ENCODE data around the gene IL21. TPM values are rescaled to one million over a fixed set of nuclear protein-coding genes. Genes with fewer than 3 reads are reported as not detected.

IL21 gene
- total RNA-seq, 1 experiment from 2014 or later = not detected

DNA sequence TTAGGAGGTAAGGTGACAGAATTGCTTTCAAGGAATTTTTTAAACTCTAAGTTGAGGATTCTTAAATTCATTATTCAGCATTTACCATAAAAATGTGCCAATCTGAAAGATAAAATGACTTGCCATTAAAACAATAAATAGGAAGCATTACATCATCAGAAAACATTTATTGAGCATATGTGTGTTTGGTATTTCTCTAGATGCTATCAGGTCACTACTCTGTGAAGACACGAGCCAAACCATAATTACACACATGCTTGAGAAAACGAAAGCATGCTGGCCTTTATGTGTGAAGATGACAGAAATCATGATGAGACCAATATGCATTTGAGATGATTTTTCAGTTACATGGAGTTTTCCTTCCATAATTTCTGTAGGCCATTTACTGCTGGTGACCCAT, 12.3 kb upstream of the IL21 start:
- Histone ChIP-seq H3T11ph (ENCODE audit: low read length) (no peak overlapping the region), H2AK5ac (ENCODE audit: insufficient read length, low read length) (no peak overlapping the region), H3K4me1 (ENCODE audit: insufficient read depth, low read length) (no peaks in the 10 kb centered on the region), H2BK12ac (ENCODE audit: insufficient read length, low read depth, low read length) (no peak overlapping the region), H3K23ac (ENCODE audit: insufficient read length, low read depth, low read length) (no peak overlapping the region), H3K4me2 (ENCODE audit: insufficient read depth, insufficient read length, low read length) (no peak overlapping the region), H3K9me3 (ENCODE audit: control insufficient read depth, low read depth, low read length) (no peaks in the 10 kb centered on the region), H3K79me1 (ENCODE audit: insufficient read depth, low read depth, low read length, poor library complexity, severe bottlenecking) (no peaks in the 10 kb centered on the region), H2BK5ac (ENCODE audit: insufficient read length, low read length) (no peak overlapping the region), H4K8ac (replicated peaks; ENCODE audit: insufficient read length, low read depth, low read length) (no peak overlapping the region), H2AFZ (ENCODE audit: low read length) (no peak overlapping the region), H2BK15ac (ENCODE audit: low read depth, low read length) (no peak overlapping the region), H4K20me1 (ENCODE audit: control insufficient read depth, insufficient read depth, insufficient read length) (no peaks in the 10 kb centered on the region), H3K9ac (ENCODE audit: extremely low read depth, insufficient read length, low read length) (no peak overlapping the region), H3K79me2 (ENCODE audit: insufficient read depth, low read length) (no peaks in the 10 kb centered on the region), H2BK20ac (ENCODE audit: low read depth, low read length, poor library complexity, severe bottlenecking) (no peak overlapping the region), H3K27me3 (ENCODE audit: insufficient read depth, low read length) (no peaks in the 10 kb centered on the region), H4K91ac (ENCODE audit: insufficient read length, low read depth, low read length) (no peak overlapping the region), H3K56ac (ENCODE audit: insufficient read length, low read depth, low read length) (no peak overlapping the region), H3K4ac (ENCODE audit: low read depth, low read length) (no peak overlapping the region), H3K14ac (ENCODE audit: insufficient read depth, low read length) (no peak overlapping the region), H3K18ac (ENCODE audit: insufficient read length, low read depth, low read length) (no peak overlapping the region), H2BK120ac (ENCODE audit: low read depth, low read length, poor library complexity, severe bottlenecking) (no peak overlapping the region), H3K23me2 (ENCODE audit: insufficient read length, low read depth, low read length, poor library complexity, severe bottlenecking) (no peaks in the 10 kb centered on the region), H3K27ac (ENCODE audit: insufficient read length, low read depth, low read length) (no peak overlapping the region), H4K5ac (ENCODE audit: insufficient read length, low read depth, low read length) (no peak overlapping the region)
- no peak for TF ChIP-seq CTCF (conservative IDR thresholded peaks at IDR 0.05)
- Mint-ChIP-seq H3K27me3 (ENCODE audit: low read depth) (no peaks in the 10 kb centered on the region; the same call in 1 of the 2 replicates), H3K9me3 (no peaks in the 10 kb centered on the region; a peak in 1 of 5 replicates), H3K27ac (no peak overlapping the region; a peak in 1 of 7 replicates), H3K36me3 (ENCODE audit: insufficient read depth in 1 of 3, low read depth in 3 of 3) (no peaks in the 10 kb centered on the region), H3K4me1 (no peaks in the 10 kb centered on the region; a peak in 1 of 4 replicates), H3K4me3 (no peak overlapping the region)
- WGBS (ENCODE audit: extremely low coverage, insufficient read length, low lambda C conversion rate) = no CpG with 5 or more reads among the region's 2 CpGs
- DNase-seq = no peak

Measured in H9 (cell line).